Measurements from ENCODE around the gene CEP95. TPM values are rescaled to one million over a fixed set of nuclear protein-coding genes. Genes with fewer than 3 reads are reported as not detected.
"Not testable (repeated sequence)": the region's sequence is repeated elsewhere in the genome, so short reads cannot be mapped to it uniquely, and the experiment has no call there.

Gene CEP95
- total RNA-seq: 11.1 and 25.2 TPM in 2 replicates

- peak; percentile 87 for DNase-seq (ENCODE audit: extremely low read depth, low read depth, low spot score)
Observed at GRCh38 chr17:64506576-64507412, at the start of gene CEP95. TSS of gene CEP95 (plus strand) at chr17:64506977. CDS start at chr17:64507098, 121 bp downstream.

GRCh38 chr17:64457156-64457555 is 49.6 kb upstream of the CEP95 start:
- no peak for DNase-seq (ENCODE audit: extremely low read depth, low read depth, low spot score)

- DNase-seq (ENCODE audit: extremely low read depth, low read depth, low spot score): no peak
Observed at GRCh38 chr17:64458756-64459155, 48.0 kb upstream of the CEP95 start.

GRCh38 chr17:64459284-64459747 is 47.5 kb upstream of the CEP95 start:
- DNase-seq (ENCODE audit: extremely low read depth, low read depth, low spot score): no peak

GRCh38 chr17:64459818-64460217 is 47.0 kb upstream of the CEP95 start:
- DNase-seq (ENCODE audit: extremely low read depth, low read depth, low spot score): not testable (repeated sequence)

- DNase-seq (ENCODE audit: extremely low read depth, low read depth, low spot score): no peak
Observed at GRCh38 chr17:64460955-64461354, 45.8 kb upstream of the CEP95 start.

- no peak for DNase-seq (ENCODE audit: extremely low read depth, low read depth, low spot score)
Observed at GRCh38 chr17:64461788-64462187, 45.0 kb upstream of the CEP95 start.

GRCh38 chr17:64466019-64466735 is 40.6 kb upstream of the CEP95 start:
- no peak for DNase-seq (ENCODE audit: extremely low read depth, low read depth, low spot score)

- not testable (repeated sequence) for DNase-seq (ENCODE audit: extremely low read depth, low read depth, low spot score)
Observed at GRCh38 chr17:64466834-64467233, 39.9 kb upstream of the CEP95 start.

- DNase-seq (ENCODE audit: extremely low read depth, low read depth, low spot score): no peak
Observed at GRCh38 chr17:64470625-64471024, 36.2 kb upstream of the CEP95 start.

GRCh38 chr17:64471440-64471839 is 35.3 kb upstream of the CEP95 start:
- no peak for DNase-seq (ENCODE audit: extremely low read depth, low read depth, low spot score)

GRCh38 chr17:64472564-64472963 is 34.2 kb upstream of the CEP95 start:
- no peak for DNase-seq (ENCODE audit: extremely low read depth, low read depth, low spot score)

GRCh38 chr17:64477849-64478248 is 28.9 kb upstream of the CEP95 start:
- DNase-seq (ENCODE audit: extremely low read depth, low read depth, low spot score): no peak

GRCh38 chr17:64480951-64481350 is 25.8 kb upstream of the CEP95 start:
- DNase-seq (ENCODE audit: extremely low read depth, low read depth, low spot score): no peak

GRCh38 chr17:64484380-64484779 is 22.4 kb upstream of the CEP95 start:
- DNase-seq (ENCODE audit: extremely low read depth, low read depth, low spot score): no peak

GRCh38 chr17:64488301-64488700 is 18.5 kb upstream of the CEP95 start:
- no peak for DNase-seq (ENCODE audit: extremely low read depth, low read depth, low spot score)

- no peak for DNase-seq (ENCODE audit: extremely low read depth, low read depth, low spot score)
Observed at GRCh38 chr17:64491034-64491860, 15.5 kb upstream of the CEP95 start.

GRCh38 chr17:64491994-64492393 is 14.8 kb upstream of the CEP95 start:
- no peak for DNase-seq (ENCODE audit: extremely low read depth, low read depth, low spot score)

- DNase-seq (ENCODE audit: extremely low read depth, low read depth, low spot score): no peak
Observed at GRCh38 chr17:64492481-64493109, 14.2 kb upstream of the CEP95 start.

- DNase-seq (ENCODE audit: extremely low read depth, low read depth, low spot score): no peak
Observed at GRCh38 chr17:64494121-64494520, 12.7 kb upstream of the CEP95 start.

Data from glomerular endothelial cell (primary cell).